Gastrocnemius medialis (tissue), 4 donors: ENCODE measurements around the gene SPAG8. TPM values are rescaled to one million over a fixed set of nuclear protein-coding genes. Genes with fewer than 3 reads are reported as not detected.

Experiments
- ATAC-seq, 2 donors: fragments of 150-250 bp; one replicate each; pipeline ENCODE4 v1.9.1; 2016
- DNase-seq, 2 donors: peaks; one replicate each; pipeline ENCODE4 v3.0.0-alpha.2; 2019
- H3K27ac ChIP-seq, 4 donors: fragments of 200-600 bp; sonication (generic); 1 replicate in 1 of 4; 2 replicates in 3 of 4; pipeline ENCODE4 v1.5.1; 2016 to 2018; ENCODE audit warnings: mild to moderate bottlenecking in 2 of 4, moderate library complexity in 1 of 4
- H3K27me3 ChIP-seq, 3 donors: fragments of 200-600 bp; sonication (generic) in 2 of 3; 1 replicate in 1 of 3; 2 replicates in 2 of 3; pipeline versions ENCODE4 v1.5.1 to v1.6.0; 2016 to 2019; ENCODE audit warnings: mild to moderate bottlenecking in 1 of 3, moderate library complexity in 1 of 3
- H3K36me3 ChIP-seq, 2 donors: fragments of 200-600 bp; sonication (generic) in 1 of 2; one replicate each; pipeline ENCODE4 v1.5.1; 2017 to 2018
- H3K4me1 ChIP-seq, 2 donors: fragments of 200-600 bp; sonication (generic) in 1 of 2; one replicate each; pipeline ENCODE4 v1.5.1; 2016 to 2017; ENCODE audit warnings: mild to moderate bottlenecking in 2 of 2
- H3K4me3 ChIP-seq, 4 donors: fragments of 200-600 bp; sonication (generic) in 3 of 4; 1 replicate in 1 of 4; 2 replicates in 3 of 4; pipeline ENCODE4 v1.5.1; 2016 to 2019; ENCODE audit warnings: mild to moderate bottlenecking in 2 of 4
- H3K9me3 ChIP-seq, 3 donors: fragments of 200-600 bp; sonication (generic) in 2 of 3; 1 replicate in 1 of 3; 2 replicates in 2 of 3; pipeline ENCODE4 v1.5.1; 2016 to 2019
- CTCF ChIP-seq, 5 experiments: fragments of 450-650 bp in 3 of 5; fragments of 200-600 bp in 2 of 5; sonication (generic) in 2 of 5; IDR thresholded peaks in 4 of 5; conservative IDR thresholded peaks in 1 of 5; 1 replicate in 4 of 5; 2 replicates in 1 of 5; pipeline ENCODE4 v1.5.1; 2016 to 2019; ENCODE audit warnings: antibody characterized with exemption in 5 of 5, mild to moderate bottlenecking in 3 of 5, moderate library complexity in 3 of 5
- POLR2A ChIP-seq, 2 donors: fragments of 450-650 bp; IDR thresholded peaks; one replicate each; pipeline ENCODE4 v1.6.1; 2017; ENCODE audit warnings: antibody characterized with exemption in 2 of 2, mild to moderate bottlenecking in 2 of 2, moderate library complexity in 2 of 2
- in situ Hi-C, 4 donors: fragments of 200-750 bp; cut with MboI; loops; one replicate each; pipeline versions ENCODE4 v1.15.0 to v1.8.0; 2017; ENCODE audit warnings: low sequenced_read_pairs in 4 of 4
- intact Hi-C: fragments of 100-400 bp; cut with DNase I; formaldehyde crosslinking; loops from one replicate; pipeline ENCODE4 v1.15.1; 2023; ENCODE audit warnings: low total_unique reads
- total RNA-seq, 4 donors: library from RNA; depleted of rRNA; stranded (reverse); fragments of >200 nt; gene quantifications; one replicate each; pipeline versions ENCODE4 v1.1.0 to v1.2.3, GENCODE V29; 2016

The SPAG8 gene
- total RNA-seq, 4 donors from 2014 or later: 0.53 to 0.61 TPM; not detected in 2

GRCh38 chr9:35792826-35793225 is 19.2 kb downstream of the SPAG8 start:
- DNase-seq: no peak
- Histone ChIP-seq H3K27ac (peak overlapping the region; percentile 81 to 88 (median 84)), H3K9me3 (no peaks in the 10 kb centered on the region), H3K4me1 (peaks cover 29 to 34% of the 10 kb centered on the region in 2 donors), H3K27me3 (no peaks in the 10 kb centered on the region), H3K4me3 (peak overlapping the region in 3 of 4 donors; percentile 4 to 67 (median 16)), H3K36me3 (no peaks in the 10 kb centered on the region)
- in situ Hi-C loops: loop anchor here in 2 of 4 donors (5.0 to 10.0 kb wide), 2 partner anchors 82 to 89 kb away; partner anchors contain the start of gene OR13J1 (in 1 of the 2)
- no peak for ATAC-seq
- intact Hi-C loops: no loop called here
- no peak for TF ChIP-seq CTCF (IDR thresholded peaks at IDR 0.05 in 4 of 5, conservative IDR thresholded peaks at IDR 0.05 in 1 of 5)
- no peak for TF ChIP-seq POLR2A (IDR thresholded peaks at IDR 0.05)

- Histone ChIP-seq H3K4me1 (peaks cover 29 to 34% of the 10 kb centered on the region in 2 donors), H3K27me3 (no peaks in the 10 kb centered on the region), H3K27ac (peak overlapping the region; percentile 81 to 88 (median 84)), H3K9me3 (no peaks in the 10 kb centered on the region), H3K4me3 (peak overlapping the region; percentile 67 to 73 (median 69)), H3K36me3 (no peaks in the 10 kb centered on the region)
- ATAC-seq (no peak), DNase-seq (peak in 1 of 2 donors; percentile 31)
- TF ChIP-seq POLR2A (IDR thresholded peaks at IDR 0.05) (no peak), CTCF (IDR thresholded peaks at IDR 0.05 in 4 of 5, conservative IDR thresholded peaks at IDR 0.05 in 1 of 5) (no peak)
- intact Hi-C loops (no loop called here), in situ Hi-C loops (loop anchor here in 2 of 4 donors (5.0 to 10.0 kb wide), 2 partner anchors 83 to 90 kb away; partner anchors contain the start of gene OR13J1 (in 1 of the 2))
Observed at GRCh38 chr9:35792024-35792813, 19.8 kb downstream of the SPAG8 start.

- DNase-seq (peak in 1 of 2 donors; percentile 47), ATAC-seq (peak; percentile 57 to 64)
- intact Hi-C loops (loop anchor here (1.0 kb wide), 1 partner anchor 21 kb away; the partner anchor contains the start of gene SPAG8), in situ Hi-C loops (loop anchor here in 2 of 4 donors (5.0 to 10.0 kb wide), 2 partner anchors 83 to 91 kb away; partner anchors contain the start of gene OR13J1 (in 1 of the 2))
- Histone ChIP-seq H3K27me3 (no peaks in the 10 kb centered on the region), H3K9me3 (no peaks in the 10 kb centered on the region), H3K27ac (peak within 1 kb of the TSS; percentile 81 to 88 (median 84)), H3K4me3 (peak within 1 kb of the TSS; percentile 67 to 73 (median 69)), H3K4me1 (peaks cover 29 to 34% of the 10 kb centered on the region in 2 donors), H3K36me3 (no peaks in the 10 kb centered on the region)
- TF ChIP-seq CTCF (IDR thresholded peaks at IDR 0.05 in 4 of 5, conservative IDR thresholded peaks at IDR 0.05 in 1 of 5) (no peak), POLR2A (IDR thresholded peaks at IDR 0.05) (peak in 1 of 2 donors; percentile 38)
Observed at GRCh38 chr9:35791297-35791921, 20.7 kb downstream of the SPAG8 start, which contains the start of gene NPR2. NPR2 (plus strand) TSS chr9:35791591; CDS start chr9:35792409, 818 bp downstream.

GRCh38 chr9:35790385-35791296 is 21.4 kb downstream of the SPAG8 start:
- Histone ChIP-seq H3K36me3 (no peaks in the 10 kb centered on the region), H3K4me1 (peaks cover 29 to 34% of the 10 kb centered on the region in 2 donors), H3K27me3 (no peaks in the 10 kb centered on the region), H3K9me3 (no peaks in the 10 kb centered on the region), H3K27ac (peak overlapping the region; percentile 81 to 88 (median 84)), H3K4me3 (peak overlapping the region; percentile 67 to 73 (median 69))
- ATAC-seq (peak; percentile 80 to 84), DNase-seq (peak; percentile 63 to 71)
- in situ Hi-C loops: loop anchor here in 2 of 4 donors (5.0 to 10.0 kb wide), 2 partner anchors 84 to 92 kb away; partner anchors contain the start of gene OR13J1 (in 1 of the 2)
- intact Hi-C loops: loop anchor here (1.0 kb wide), 3 partner anchors 22 to 92 kb away; partner anchors contain the start of gene SPAG8
- TF ChIP-seq CTCF (IDR thresholded peaks at IDR 0.05 in 4 of 5, conservative IDR thresholded peaks at IDR 0.05 in 1 of 5) (peak; percentile 80 to 92 (median 85)), POLR2A (IDR thresholded peaks at IDR 0.05) (no peak)
